Karpas-422 (cell line): ENCODE results near the gene NOS1AP. TPM values are rescaled to one million over a fixed set of nuclear protein-coding genes. Genes with fewer than 3 reads are reported as not detected.

ENCODE experiments used
- DNase-seq: peaks from one replicate; pipeline ENCODE4 v3.0.0-alpha.2; 2015
- H2AFZ ChIP-seq: fragments of 200-600 bp; sonication (generic); 2 replicates; pipeline ENCODE4 v1.6.1; 2014; ENCODE audit warnings: antibody characterized with exemption, low read length, mixed read lengths
- H3K27ac ChIP-seq: fragments of 200-600 bp; sonication (generic); 2 replicates; pipeline ENCODE4 v1.5.1; 2014; ENCODE audit warnings: mild to moderate bottlenecking, low read length, moderate library complexity
- H3K27me3 ChIP-seq: fragments of 200-600 bp; sonication (generic); 2 replicates; pipeline ENCODE4 v1.6.1; 2014; ENCODE audit warnings: low read length, mixed read lengths
- H3K36me3 ChIP-seq: fragments of 200-600 bp; sonication (generic); 2 replicates; pipeline ENCODE4 v1.6.1; 2014; ENCODE audit warnings: low read length, mixed read lengths; ENCODE audit not compliant: insufficient read depth
- H3K4me1 ChIP-seq: fragments of 200-600 bp; sonication (generic); 2 replicates; pipeline ENCODE4 v1.6.1; 2014; ENCODE audit warnings: mild to moderate bottlenecking, low read length, mixed read lengths
- H3K4me2 ChIP-seq: fragments of 200-600 bp; sonication (generic); 2 replicates; pipeline ENCODE4 v1.6.1; 2014; ENCODE audit warnings: low read length, low read depth, mild to moderate bottlenecking; ENCODE audit not compliant: poor library complexity, severe bottlenecking
- H3K4me3 ChIP-seq: fragments of 200-600 bp; sonication (generic); 2 replicates; pipeline ENCODE4 v1.5.1; 2014; ENCODE audit warnings: mild to moderate bottlenecking, antibody characterized with exemption, low read length, mixed read lengths
- H3K79me2 ChIP-seq: fragments of 200-600 bp; sonication (generic); 2 replicates; pipeline ENCODE4 v1.6.1; 2014; ENCODE audit warnings: mild to moderate bottlenecking, low read length, mixed read lengths
- H3K9ac ChIP-seq: fragments of 200-600 bp; sonication (generic); 2 replicates; pipeline ENCODE4 v1.6.0; 2014; ENCODE audit warnings: low read length
- H3K9me2 ChIP-seq: fragments of 200-600 bp; sonication (generic), shearing (Covaris generic); replicated peaks from 2 replicates; pipeline ENCODE4 v1.6.0; 2014; ENCODE audit warnings: mild to moderate bottlenecking, low read length, moderate library complexity; ENCODE audit not compliant: insufficient read depth
- H3K9me3 ChIP-seq: fragments of 300-700, 200-600 bp; sonication (generic); 2 replicates; pipeline ENCODE4 v1.6.1; 2014; ENCODE audit warnings: low read length, mixed read lengths
- H4K20me1 ChIP-seq: fragments of 200-600 bp; sonication (generic); 2 replicates; pipeline ENCODE4 v1.6.1; 2014; ENCODE audit warnings: mild to moderate bottlenecking, antibody characterized with exemption, low read length, low read depth; ENCODE audit not compliant: insufficient read depth
- total RNA-seq: library from RNA; depleted of rRNA; stranded (reverse); fragments of >200 nt; shearing (Covaris generic); gene quantifications from 2 replicates; pipeline ENCODE4 v1.2.3, GENCODE V29; 2014; ENCODE audit warnings: low replicate concordance

Gene NOS1AP
- total RNA-seq, 1 experiment from 2014 or later, result not detected

DNA sequence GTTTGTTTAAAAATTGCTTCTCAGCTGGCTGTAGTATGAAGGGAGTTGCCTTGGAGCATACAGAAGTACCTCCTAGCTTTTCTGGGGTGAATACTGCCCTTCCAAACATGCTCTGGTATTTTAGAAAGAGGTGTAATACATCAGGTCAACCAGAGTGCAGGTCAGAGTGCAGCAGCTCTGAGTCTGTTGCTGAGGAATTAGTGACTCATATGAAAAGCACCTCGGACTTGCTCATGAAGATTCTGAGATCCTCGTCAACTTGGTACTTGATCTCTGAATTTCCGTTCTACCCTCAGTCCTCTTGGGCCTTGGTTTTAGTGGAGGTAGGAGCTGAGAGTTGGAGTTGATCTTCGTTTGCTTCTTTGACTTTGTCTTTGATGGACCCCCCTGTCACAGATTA is 67.3 kb downstream of the NOS1AP start:
- no peaks in the 10 kb centered on the region for H3K36me3 ChIP-seq
- no peaks in the 10 kb centered on the region for H3K9me2 ChIP-seq
- H3K4me1 ChIP-seq, result no peaks in the 10 kb centered on the region
- no peak for DNase-seq
- H4K20me1 ChIP-seq, result no peaks in the 10 kb centered on the region
- H3K79me2 ChIP-seq, result no peaks in the 10 kb centered on the region
- no peak overlapping the region for H2AFZ ChIP-seq
- H3K27me3 ChIP-seq, result no peaks in the 10 kb centered on the region; the same call in 1 of the 2 replicates
- H3K4me2 ChIP-seq, result no peak overlapping the region
- H3K9ac ChIP-seq, result no peak overlapping the region
- no peak overlapping the region for H3K27ac ChIP-seq
- H3K4me3 ChIP-seq, result no peak overlapping the region
- no peaks in the 10 kb centered on the region for H3K9me3 ChIP-seq

DNA sequence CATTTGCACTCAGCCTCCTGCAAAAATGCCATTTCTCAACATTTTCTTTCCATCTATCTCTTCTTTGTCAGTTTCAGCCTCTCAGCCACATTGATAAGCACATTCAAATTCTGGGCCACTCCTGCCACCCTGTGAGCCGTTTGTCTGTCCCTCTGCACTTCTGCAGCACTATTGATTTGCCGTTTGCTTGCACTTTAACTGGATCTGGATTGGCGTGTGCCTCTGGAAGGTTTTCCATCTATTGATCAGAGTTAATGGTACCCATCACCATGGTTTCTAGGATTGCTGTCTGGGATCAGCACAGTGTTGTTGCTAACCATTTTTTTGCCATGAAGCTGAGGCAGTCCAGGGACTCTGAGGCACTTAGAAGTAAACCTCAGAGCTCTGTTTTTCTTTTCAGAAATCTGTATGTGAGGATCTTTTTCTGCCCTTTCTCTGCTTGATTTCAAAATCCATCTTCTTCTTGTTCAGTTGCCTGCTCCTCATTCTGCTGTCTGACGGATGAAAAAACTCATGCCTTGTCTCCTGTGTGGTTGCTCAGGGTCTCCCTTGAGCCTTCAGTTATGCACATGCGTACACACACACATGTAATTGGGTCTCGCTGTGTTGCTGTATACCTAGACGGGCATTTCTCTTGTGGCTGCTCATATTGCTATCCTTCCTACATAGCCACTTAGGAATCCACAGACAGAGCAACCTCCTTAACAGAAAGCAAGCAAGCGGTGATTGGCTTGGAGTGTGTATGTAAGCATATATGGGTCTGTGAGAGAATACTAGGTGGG is 67.9 kb downstream of the NOS1AP start:
- H3K27me3 ChIP-seq, result no peaks in the 10 kb centered on the region; the same call in 1 of the 2 replicates
- H3K9ac ChIP-seq, result no peak overlapping the region
- no peaks in the 10 kb centered on the region for H3K4me1 ChIP-seq
- no peak for DNase-seq
- H3K79me2 ChIP-seq, result no peaks in the 10 kb centered on the region
- H3K36me3 ChIP-seq, result no peaks in the 10 kb centered on the region
- no peaks in the 10 kb centered on the region for H3K9me3 ChIP-seq
- H4K20me1 ChIP-seq, result no peaks in the 10 kb centered on the region
- no peak overlapping the region for H3K4me3 ChIP-seq
- no peaks in the 10 kb centered on the region for H3K9me2 ChIP-seq
- no peak overlapping the region for H2AFZ ChIP-seq
- no peak overlapping the region for H3K27ac ChIP-seq
- no peak overlapping the region for H3K4me2 ChIP-seq

DNA sequence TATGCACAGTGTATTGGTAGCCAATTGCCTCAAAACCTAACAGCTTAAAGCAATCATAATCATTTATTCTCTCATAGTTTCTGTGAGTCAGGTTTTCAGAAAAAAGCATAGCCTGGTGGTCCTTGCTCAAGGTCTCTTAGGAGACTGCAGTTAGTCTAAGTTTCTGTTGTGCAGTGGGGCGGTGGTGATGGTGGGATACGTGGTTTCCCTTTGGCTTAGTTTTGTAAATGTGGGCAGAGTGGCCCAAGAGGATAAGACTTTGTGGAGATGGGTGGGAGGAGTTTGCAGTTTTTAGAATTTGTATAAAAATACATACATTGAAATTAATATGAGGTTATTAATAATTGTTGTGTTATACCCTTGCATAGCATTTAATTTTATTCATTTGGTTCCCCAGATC is 68.6 kb downstream of the NOS1AP start:
- Histone ChIP-seq H3K79me2 (no peaks in the 10 kb centered on the region), H3K9me2 (no peaks in the 10 kb centered on the region), H3K4me1 (no peaks in the 10 kb centered on the region), H3K9me3 (no peaks in the 10 kb centered on the region), H3K27me3 (no peaks in the 10 kb centered on the region; the same call in 1 of the 2 replicates), H2AFZ (no peak overlapping the region), H3K27ac (no peak overlapping the region), H3K9ac (no peak overlapping the region), H4K20me1 (no peaks in the 10 kb centered on the region), H3K4me2 (no peak overlapping the region), H3K36me3 (no peaks in the 10 kb centered on the region), H3K4me3 (no peak overlapping the region)
- no peak for DNase-seq

DNA sequence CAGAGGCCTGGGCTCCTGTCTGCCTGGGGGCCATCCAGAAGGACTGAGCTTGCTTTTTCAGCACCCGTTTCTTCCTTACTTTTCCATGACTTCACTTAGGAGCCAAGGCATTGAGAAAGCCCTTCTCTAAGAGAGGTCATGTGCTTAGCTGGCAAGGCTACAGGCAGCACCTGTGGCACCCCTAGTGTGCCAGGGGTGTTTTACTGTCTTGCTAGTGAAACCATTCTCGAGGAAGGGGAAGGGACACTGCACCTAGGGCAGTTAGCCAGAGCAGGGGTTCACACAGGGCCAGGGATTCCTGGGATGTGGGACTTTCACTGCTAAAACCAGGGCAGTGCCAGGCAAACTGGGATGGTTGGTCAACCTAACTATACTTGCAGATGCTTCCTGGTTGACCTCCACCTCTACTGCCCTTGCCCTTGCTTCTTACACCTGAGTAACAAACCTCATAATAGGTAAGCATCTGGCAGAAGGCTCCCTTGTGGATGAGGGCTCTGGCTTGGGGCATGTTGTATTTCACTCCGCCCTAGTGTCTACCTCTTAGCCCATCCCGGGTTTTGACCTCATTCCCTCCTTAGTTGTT is 69.2 kb downstream of the NOS1AP start:
- Histone ChIP-seq H3K4me1 (no peaks in the 10 kb centered on the region), H3K79me2 (no peaks in the 10 kb centered on the region), H3K4me2 (no peak overlapping the region), H3K27ac (no peak overlapping the region), H3K9me2 (no peaks in the 10 kb centered on the region), H3K4me3 (no peak overlapping the region), H3K9ac (no peak overlapping the region), H4K20me1 (no peaks in the 10 kb centered on the region), H3K36me3 (no peaks in the 10 kb centered on the region), H3K27me3 (no peaks in the 10 kb centered on the region; the same call in 1 of the 2 replicates), H2AFZ (no peak overlapping the region), H3K9me3 (no peaks in the 10 kb centered on the region)
- no peak for DNase-seq

DNA sequence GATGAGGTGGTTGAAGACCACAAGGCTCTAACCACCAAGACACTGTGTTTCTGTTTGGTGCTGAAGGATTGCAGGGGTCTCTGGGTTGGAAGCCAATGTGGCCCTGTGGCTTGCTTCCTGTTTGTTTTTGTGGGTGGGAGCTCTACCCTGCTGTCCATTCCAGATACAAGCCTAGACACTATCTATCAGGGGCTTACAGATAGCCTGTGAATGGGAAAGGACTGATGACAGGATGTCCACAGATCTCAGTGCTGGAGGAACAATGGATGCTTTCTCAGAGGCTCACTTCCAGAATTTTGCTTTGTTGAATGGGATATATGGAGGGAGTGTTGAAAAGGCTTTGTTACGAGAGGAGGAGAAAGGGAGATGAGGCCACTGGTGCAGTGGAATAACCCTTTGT is 69.7 kb downstream of the NOS1AP start:
- DNase-seq, result no peak
- Histone ChIP-seq H3K4me2 (no peak overlapping the region), H3K9me2 (no peaks in the 10 kb centered on the region), H3K4me1 (no peaks in the 10 kb centered on the region), H3K27me3 (no peaks in the 10 kb centered on the region; the same call in 1 of the 2 replicates), H4K20me1 (no peaks in the 10 kb centered on the region), H3K9ac (no peak overlapping the region), H3K27ac (no peak overlapping the region), H3K36me3 (no peaks in the 10 kb centered on the region), H3K4me3 (no peak overlapping the region), H3K79me2 (no peaks in the 10 kb centered on the region), H2AFZ (no peak overlapping the region), H3K9me3 (no peaks in the 10 kb centered on the region)

DNA sequence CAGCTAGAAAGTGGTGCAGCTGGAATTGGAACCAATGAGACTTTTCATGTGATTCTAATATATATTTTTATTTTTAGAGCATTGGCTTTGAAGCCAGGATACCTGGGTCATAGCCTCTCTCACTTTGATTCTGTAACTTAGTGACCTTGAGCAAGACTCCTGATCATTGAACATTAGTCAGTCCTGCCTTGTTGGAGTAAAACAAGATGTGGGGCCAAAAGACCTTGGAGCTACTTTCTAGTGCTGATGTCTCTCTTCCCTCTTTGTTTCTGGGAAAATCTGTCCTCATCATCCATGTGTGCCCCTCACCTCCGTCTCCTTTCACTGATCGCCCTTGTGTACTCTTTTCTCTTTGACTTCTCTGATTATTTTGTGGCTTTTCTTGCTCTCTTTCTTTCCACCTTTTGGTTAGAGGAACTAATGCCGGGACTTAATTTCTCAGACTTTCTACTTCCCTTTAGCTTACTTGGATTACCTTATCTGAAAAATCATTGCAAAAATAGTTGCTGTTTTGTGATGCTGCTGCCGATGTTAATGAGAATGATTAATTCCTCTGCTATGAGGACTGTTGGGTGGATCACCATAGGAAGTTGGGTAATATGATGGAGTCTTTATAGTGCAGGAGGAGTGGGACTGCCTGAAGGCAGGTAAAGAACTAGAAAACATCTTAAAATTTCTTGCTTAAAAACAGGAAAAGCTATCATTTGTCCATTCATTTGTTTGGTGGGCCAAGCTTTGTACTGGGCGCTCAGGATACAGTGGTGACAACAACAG is 72.0 kb downstream of the NOS1AP start:
- no peaks in the 10 kb centered on the region for H3K9me3 ChIP-seq
- H4K20me1 ChIP-seq, result no peaks in the 10 kb centered on the region
- no peak overlapping the region for H3K9ac ChIP-seq
- no peaks in the 10 kb centered on the region for H3K79me2 ChIP-seq
- no peak overlapping the region for H3K4me3 ChIP-seq
- no peak overlapping the region for H2AFZ ChIP-seq
- no peak overlapping the region for H3K4me2 ChIP-seq
- H3K4me1 ChIP-seq, result no peaks in the 10 kb centered on the region
- H3K36me3 ChIP-seq, result no peaks in the 10 kb centered on the region
- no peaks in the 10 kb centered on the region for H3K9me2 ChIP-seq
- no peaks in the 10 kb centered on the region; the same call in 1 of the 2 replicates for H3K27me3 ChIP-seq
- H3K27ac ChIP-seq, result no peak overlapping the region
- DNase-seq, result no peak

DNA sequence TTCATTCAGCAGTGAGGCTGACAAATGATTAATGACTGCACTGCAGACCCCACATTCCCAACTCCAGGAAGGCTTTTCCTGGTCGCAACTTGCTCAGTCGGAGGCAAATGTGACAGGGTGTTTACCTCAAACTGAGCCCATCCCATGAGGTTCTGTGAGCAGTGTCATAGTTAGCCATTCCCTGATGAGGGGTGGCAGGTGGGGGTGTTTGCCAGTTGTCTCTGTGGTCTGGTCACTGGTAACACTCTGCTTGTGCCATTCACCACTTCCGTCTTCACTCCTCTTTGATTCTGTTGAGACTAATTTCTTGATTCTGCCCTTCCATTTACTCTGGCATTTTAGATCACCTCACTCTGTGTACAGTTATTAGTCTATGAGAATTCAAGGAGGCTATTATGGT is 73.5 kb downstream of the NOS1AP start:
- Histone ChIP-seq H3K27ac (no peak overlapping the region), H3K9me2 (no peaks in the 10 kb centered on the region), H3K36me3 (no peaks in the 10 kb centered on the region), H3K4me1 (no peaks in the 10 kb centered on the region), H2AFZ (no peak overlapping the region), H3K4me2 (no peak overlapping the region), H3K79me2 (no peaks in the 10 kb centered on the region), H3K4me3 (no peak overlapping the region), H3K9me3 (no peaks in the 10 kb centered on the region), H4K20me1 (no peaks in the 10 kb centered on the region), H3K9ac (no peak overlapping the region), H3K27me3 (no peaks in the 10 kb centered on the region; the same call in 1 of the 2 replicates)
- DNase-seq, result no peak

DNA sequence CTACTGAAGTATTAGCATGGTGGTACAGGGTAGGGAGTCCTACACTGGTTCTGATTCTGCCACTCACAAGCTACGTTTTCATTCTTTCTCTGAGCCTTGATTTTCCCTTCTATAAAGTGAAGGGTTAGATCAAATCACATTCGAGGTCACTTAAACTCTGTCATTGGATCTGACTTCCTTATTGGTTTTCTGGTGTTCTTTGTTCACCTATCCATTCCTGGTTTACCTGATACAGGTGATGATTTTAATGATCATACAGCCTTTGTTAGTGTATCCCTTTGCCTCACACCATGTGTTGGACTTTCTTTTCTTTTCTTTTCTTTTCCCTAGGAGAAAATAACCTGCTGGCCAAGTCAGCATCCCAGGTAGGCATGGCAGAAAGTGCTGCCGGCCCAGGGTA is 74.8 kb downstream of the NOS1AP start:
- H3K9ac ChIP-seq, result no peak overlapping the region
- H2AFZ ChIP-seq, result no peak overlapping the region
- no peaks in the 10 kb centered on the region for H3K79me2 ChIP-seq

More for the DNA sequence above, 74.8 kb downstream of the NOS1AP start:
- Histone ChIP-seq H3K4me1 (no peaks in the 10 kb centered on the region), H3K9me3 (no peaks in the 10 kb centered on the region), H3K9me2 (no peaks in the 10 kb centered on the region), H3K4me3 (no peak overlapping the region), H4K20me1 (no peaks in the 10 kb centered on the region), H3K4me2 (no peak overlapping the region), H3K27ac (no peak overlapping the region), H3K27me3 (no peaks in the 10 kb centered on the region; the same call in 1 of the 2 replicates), H3K36me3 (no peaks in the 10 kb centered on the region)
- no peak for DNase-seq
